HL-60 (cell line): ENCODE measurements around the gene IL4I1.

Experiments
- DNase-seq, 2 experiments: peaks; one replicate each; pipeline ENCODE4 v3.0.0-alpha.2; 2010 to 2020; ENCODE audit warnings: low read depth in 1 of 2, low spot score in 1 of 2
- H3K27ac ChIP-seq: fragments of 250-450 bp; sonication (Bioruptor Pico); replicated peaks from 2 replicates; pipeline ENCODE4 v1.5.1; 2020; ENCODE audit warnings: mild to moderate bottlenecking, moderate library complexity
- H3K27me3 ChIP-seq: fragments of 250-450 bp; sonication (Bioruptor Pico); 2 replicates; pipeline ENCODE4 v1.5.1; 2021; ENCODE audit warnings: mild to moderate bottlenecking, moderate library complexity; ENCODE audit not compliant: insufficient read depth, poor library complexity, severe bottlenecking
- H3K4me3 ChIP-seq: replicated peaks from 2 replicates; pipeline ENCODE4 v1.5.1; 2011; ENCODE audit warnings: mild to moderate bottlenecking, control low read depth, low read length; ENCODE audit not compliant: insufficient read depth
- CTCF ChIP-seq: IDR thresholded peaks from one replicate; pipeline ENCODE4 v1.5.1; 2011; ENCODE audit warnings: low read length, control low read depth, inconsistent platforms; ENCODE audit not compliant: insufficient read depth
- GABPA ChIP-seq: IDR thresholded peaks from 2 replicates; pipeline ENCODE4 v1.6.1; 2012; ENCODE audit warnings: low read depth
- POLR2AphosphoS5 ChIP-seq: IDR thresholded peaks from 2 replicates; pipeline ENCODE4 v1.6.1; 2012; ENCODE audit warnings: low read depth
- REST ChIP-seq: IDR thresholded peaks from 2 replicates; pipeline ENCODE4 v1.6.1; 2012; ENCODE audit warnings: low read depth; ENCODE audit not compliant: insufficient replicate concordance
- SPI1 ChIP-seq: IDR thresholded peaks from 2 replicates; pipeline ENCODE4 v1.6.1; 2012; ENCODE audit warnings: low read depth, mild to moderate bottlenecking, borderline replicate concordance

Gene IL4I1

GRCh38 chr19:49874503-49875157, 22.1 kb downstream of the IL4I1 start:
- no peak overlapping the region for H3K27ac ChIP-seq
- no peak for DNase-seq
- H3K27me3 ChIP-seq = no peaks in the 10 kb centered on the region
- TF ChIP-seq POLR2AphosphoS5 = no peak
- no peak for TF ChIP-seq SPI1
- TF ChIP-seq CTCF = no peak
- no peak for TF ChIP-seq REST
- no peak for TF ChIP-seq GABPA
- no peak overlapping the region for H3K4me3 ChIP-seq

GRCh38 chr19:49873834-49874233, 22.9 kb downstream of the IL4I1 start:
- DNase-seq = no peak
- H3K27ac ChIP-seq = no peak overlapping the region
- H3K27me3 ChIP-seq = no peaks in the 10 kb centered on the region
- no peak overlapping the region for H3K4me3 ChIP-seq
- TF ChIP-seq POLR2AphosphoS5 (no peak), GABPA (no peak), REST (no peak), SPI1 (no peak), CTCF (no peak)

GRCh38 chr19:49873129-49873521, 23.6 kb downstream of the IL4I1 start:
- no peak for DNase-seq
- Histone ChIP-seq H3K27ac (no peak overlapping the region), H3K27me3 (no peaks in the 10 kb centered on the region), H3K4me3 (no peak overlapping the region)
- TF ChIP-seq GABPA = no peak
- no peak for TF ChIP-seq SPI1

- no peak overlapping the region for H3K4me3 ChIP-seq
- H3K27me3 ChIP-seq = no peaks in the 10 kb centered on the region
- DNase-seq = no peak
- H3K27ac ChIP-seq = no peak overlapping the region
- TF ChIP-seq SPI1 (no peak), REST (no peak), CTCF (no peak), GABPA (no peak), POLR2AphosphoS5 (no peak)
These were observed 24.2 kb downstream of the IL4I1 start for GRCh38 chr19:49872245-49873128.
